Mucosa of stomach (tissue), 1 donor: Measurements from ENCODE around the gene DOCK3.
"Not testable (repeated sequence)": the region's sequence is repeated elsewhere in the genome, so short reads cannot be mapped to it uniquely, and the experiment has no call there.

Experiments used
- H3K27me3 ChIP-seq: one replicate; pipeline ENCODE4 v1.7.0; 2013; ENCODE audit warnings: mild to moderate bottlenecking, low read length; ENCODE audit not compliant: control insufficient read depth, insufficient read depth
- H3K36me3 ChIP-seq: one replicate; pipeline ENCODE4 v1.7.0; 2013; ENCODE audit warnings: low read length; ENCODE audit not compliant: control insufficient read depth, insufficient read depth
- H3K4me1 ChIP-seq: one replicate; pipeline ENCODE4 v1.7.0; 2013; ENCODE audit warnings: mild to moderate bottlenecking, low read length; ENCODE audit not compliant: control insufficient read depth, insufficient read depth
- H3K4me3 ChIP-seq: one replicate; pipeline ENCODE4 v1.7.0; 2013; ENCODE audit warnings: low read length
- H3K9ac ChIP-seq: one replicate; pipeline ENCODE4 v1.7.0; 2013; ENCODE audit warnings: mild to moderate bottlenecking, low read length, moderate library complexity
- H3K9me3 ChIP-seq: one replicate; pipeline ENCODE4 v1.7.0; 2013; ENCODE audit warnings: mild to moderate bottlenecking, low read length, moderate library complexity; ENCODE audit not compliant: control insufficient read depth
- donor health status: Pancreatic carcinoma.

Gene DOCK3

GRCh38 chr3:50781766-50782165 is 107.0 kb downstream of the DOCK3 start:
- H3K9me3 ChIP-seq, H3K4me3 ChIP-seq, H3K27me3 ChIP-seq, H3K36me3 ChIP-seq, H3K4me1 ChIP-seq, H3K9ac ChIP-seq: not testable (repeated sequence)

DNA sequence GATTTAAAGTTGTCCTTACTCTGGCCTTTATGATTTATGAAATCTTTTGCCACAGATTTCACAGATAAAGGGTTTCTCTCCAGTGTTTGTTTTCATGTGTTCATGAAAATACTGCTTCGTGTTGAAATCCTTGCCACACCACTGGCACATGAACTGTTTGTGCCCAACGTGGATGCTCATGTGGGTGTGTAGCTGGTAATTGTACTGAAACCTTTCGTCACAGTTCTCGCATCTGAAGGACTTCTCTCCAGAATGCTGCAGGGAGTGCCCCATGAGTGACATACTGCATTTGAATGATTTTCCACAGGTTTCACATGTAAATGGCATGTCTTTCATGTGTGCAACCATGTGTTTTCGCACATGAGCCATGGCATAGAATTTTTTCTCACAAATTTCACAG is 111.9 kb downstream of the DOCK3 start:
- no peaks in the 10 kb centered on the region for H3K27me3 ChIP-seq
- H3K4me1 ChIP-seq: no peaks in the 10 kb centered on the region
- no peaks in the 10 kb centered on the region for H3K36me3 ChIP-seq
- no peak overlapping the region for H3K9ac ChIP-seq
- no peak overlapping the region for H3K4me3 ChIP-seq
- no peaks in the 10 kb centered on the region for H3K9me3 ChIP-seq

DNA sequence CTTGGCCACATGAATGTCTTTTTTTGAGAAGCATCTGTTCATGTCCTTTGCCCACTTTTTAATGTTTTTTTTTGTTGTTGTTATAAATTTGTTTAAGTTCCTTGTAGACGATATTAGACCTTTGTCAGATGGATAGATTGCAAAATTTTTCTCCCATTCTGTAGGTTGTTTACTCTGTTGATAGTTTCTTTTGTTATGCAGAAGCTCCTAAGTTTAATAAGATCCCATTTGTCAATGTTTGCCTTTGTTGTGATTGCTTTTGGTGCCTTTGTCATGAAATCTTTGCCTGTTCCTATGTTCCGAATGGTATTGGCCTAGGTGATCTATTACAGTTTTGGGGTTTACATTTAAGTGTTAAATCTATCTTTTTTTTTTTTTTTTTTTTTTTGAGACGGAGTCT is 116.2 kb downstream of the DOCK3 start:
- H3K27me3 ChIP-seq, H3K4me3 ChIP-seq, H3K36me3 ChIP-seq, H3K9me3 ChIP-seq, H3K4me1 ChIP-seq, H3K9ac ChIP-seq: not testable (repeated sequence)

DNA sequence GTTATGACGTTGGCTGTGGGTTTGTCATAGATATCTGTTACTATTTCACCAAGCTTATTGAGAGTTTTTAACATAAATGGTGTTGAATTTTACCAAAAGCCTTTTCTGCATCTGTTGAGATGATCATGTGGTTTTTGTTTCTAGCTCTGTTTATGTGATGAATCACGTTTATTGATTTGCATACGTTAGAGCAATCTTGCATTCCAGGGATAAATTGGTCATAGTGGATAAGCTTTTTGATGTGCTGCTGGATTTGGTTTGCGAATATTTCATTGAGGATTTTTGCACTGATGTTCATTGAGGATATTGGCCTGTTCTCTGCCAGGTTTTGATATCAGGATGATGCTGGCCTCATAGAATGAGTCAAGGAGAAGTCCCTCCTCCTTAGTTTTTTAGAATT is 117.8 kb downstream of the DOCK3 start:
- no peaks in the 10 kb centered on the region for H3K36me3 ChIP-seq
- no peaks in the 10 kb centered on the region for H3K27me3 ChIP-seq
- H3K4me1 ChIP-seq: no peaks in the 10 kb centered on the region
- no peaks in the 10 kb centered on the region for H3K9me3 ChIP-seq
- no peak overlapping the region for H3K4me3 ChIP-seq
- H3K9ac ChIP-seq: no peak overlapping the region

DNA sequence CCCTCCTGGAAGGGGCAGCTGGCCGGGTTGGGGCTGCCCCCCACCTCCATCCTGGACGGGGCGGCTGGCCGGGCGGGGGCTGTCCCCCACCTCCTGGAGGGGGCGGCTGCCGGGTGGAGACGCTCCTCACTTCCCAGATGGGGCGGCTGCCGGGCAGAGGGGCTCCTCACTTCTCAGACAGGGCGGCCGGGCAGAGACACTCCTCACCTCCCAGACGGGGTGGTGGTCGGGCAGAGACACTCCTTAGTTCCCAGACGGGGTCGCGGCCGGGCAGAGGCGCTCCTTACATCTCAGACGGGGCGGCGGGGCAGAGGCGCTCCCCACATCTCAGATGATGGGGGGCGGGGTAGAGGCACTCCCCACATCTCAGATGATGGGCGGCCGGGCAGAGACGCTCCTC is 129.1 kb downstream of the DOCK3 start:
- not testable (repeated sequence) for H3K36me3 ChIP-seq, H3K9me3 ChIP-seq, H3K27me3 ChIP-seq, H3K4me1 ChIP-seq, H3K4me3 ChIP-seq, H3K9ac ChIP-seq

DNA sequence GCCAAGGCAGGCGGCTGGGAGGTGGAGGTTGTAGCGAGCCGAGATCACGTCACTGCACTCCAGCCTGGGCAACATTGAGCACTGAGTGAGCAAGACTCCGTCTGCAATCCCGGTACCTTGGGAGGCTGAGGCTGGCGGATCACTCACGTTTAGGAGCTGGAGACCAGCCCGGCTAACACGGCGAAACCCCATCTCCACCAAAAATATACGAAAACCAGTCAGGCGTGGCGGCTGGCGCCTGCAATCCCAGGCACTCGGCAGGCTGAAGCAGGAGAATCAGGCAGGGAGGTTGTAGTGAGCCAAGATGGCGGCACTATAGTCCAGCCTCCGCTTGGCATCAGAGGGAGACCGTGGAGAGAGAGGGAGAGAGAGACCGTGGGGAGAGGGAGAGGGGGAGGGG is 129.6 kb downstream of the DOCK3 start:
- not testable (repeated sequence) for H3K36me3 ChIP-seq, H3K9me3 ChIP-seq, H3K27me3 ChIP-seq, H3K4me1 ChIP-seq, H3K9ac ChIP-seq, H3K4me3 ChIP-seq

GRCh38 chr3:50805321-50805720 is 130.6 kb downstream of the DOCK3 start:
- Histone ChIP-seq H3K4me1 (no peaks in the 10 kb centered on the region), H3K4me3 (no peak overlapping the region), H3K9ac (no peak overlapping the region), H3K27me3 (no peaks in the 10 kb centered on the region), H3K9me3 (no peaks in the 10 kb centered on the region), H3K36me3 (no peaks in the 10 kb centered on the region)

DNA sequence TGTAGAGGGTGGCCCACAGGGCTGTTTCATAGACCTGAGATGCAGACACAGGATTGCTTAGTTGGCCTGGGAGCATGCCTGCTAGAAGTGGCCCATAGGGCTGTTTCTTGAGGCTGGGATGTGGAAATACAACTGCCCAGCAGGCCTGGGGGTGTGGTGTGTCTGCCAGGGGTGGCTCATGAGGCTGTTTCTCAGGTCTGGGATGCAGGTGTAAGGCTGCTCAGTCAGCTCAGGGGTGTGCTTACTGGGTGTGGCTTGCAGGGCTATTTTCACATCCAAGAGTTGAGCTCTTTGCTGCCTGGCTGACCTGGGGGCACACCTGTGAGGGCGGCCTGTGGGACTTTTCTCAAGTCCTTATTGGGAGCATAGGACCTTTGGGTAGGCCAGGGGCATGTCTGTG is 131.3 kb downstream of the DOCK3 start:
- Histone ChIP-seq H3K27me3 (no peaks in the 10 kb centered on the region), H3K4me1 (no peaks in the 10 kb centered on the region), H3K36me3 (no peaks in the 10 kb centered on the region), H3K9me3 (no peaks in the 10 kb centered on the region), H3K4me3 (no peak overlapping the region), H3K9ac (no peak overlapping the region)

- no peaks in the 10 kb centered on the region for H3K27me3 ChIP-seq
- no peak overlapping the region for H3K4me3 ChIP-seq
- H3K4me1 ChIP-seq: no peaks in the 10 kb centered on the region
- H3K9me3 ChIP-seq: no peaks in the 10 kb centered on the region
- H3K9ac ChIP-seq: no peak overlapping the region
- H3K36me3 ChIP-seq: no peaks in the 10 kb centered on the region
Measured at GRCh38 chr3:50806806-50807205, 132.1 kb downstream of the DOCK3 start.

GRCh38 chr3:50807266-50807665 is 132.5 kb downstream of the DOCK3 start:
- Histone ChIP-seq H3K36me3 (no peaks in the 10 kb centered on the region), H3K9me3 (no peaks in the 10 kb centered on the region), H3K4me3 (no peak overlapping the region), H3K9ac (no peak overlapping the region), H3K27me3 (no peaks in the 10 kb centered on the region), H3K4me1 (no peaks in the 10 kb centered on the region)

GRCh38 chr3:50811893-50812292 is 137.2 kb downstream of the DOCK3 start:
- H3K4me1 ChIP-seq: no peaks in the 10 kb centered on the region
- no peak overlapping the region for H3K4me3 ChIP-seq
- no peaks in the 10 kb centered on the region for H3K36me3 ChIP-seq
- no peak overlapping the region for H3K9ac ChIP-seq
- no peaks in the 10 kb centered on the region for H3K27me3 ChIP-seq
- H3K9me3 ChIP-seq: no peaks in the 10 kb centered on the region

GRCh38 chr3:50815844-50816243 is 141.1 kb downstream of the DOCK3 start:
- no peak overlapping the region for H3K9ac ChIP-seq
- H3K9me3 ChIP-seq: no peaks in the 10 kb centered on the region
- H3K4me1 ChIP-seq: no peaks in the 10 kb centered on the region
- H3K4me3 ChIP-seq: no peak overlapping the region
- no peaks in the 10 kb centered on the region for H3K27me3 ChIP-seq
- no peaks in the 10 kb centered on the region for H3K36me3 ChIP-seq

- Histone ChIP-seq H3K36me3 (no peaks in the 10 kb centered on the region), H3K4me3 (no peak overlapping the region), H3K9me3 (no peaks in the 10 kb centered on the region), H3K4me1 (no peaks in the 10 kb centered on the region), H3K9ac (no peak overlapping the region), H3K27me3 (no peaks in the 10 kb centered on the region)
Measured at GRCh38 chr3:50816894-50817293, 142.2 kb downstream of the DOCK3 start.
